Activated CD8-positive, alpha-beta memory T cell treated with anti-CD3 and anti-CD28 coated beads for 1 hour (primary cell): ENCODE measurements around the gene BIK.
A peak's percentile ranks its signal among the peaks of the same experiment; 100 is the strongest.
"Not testable (repeated sequence)": the region's sequence is repeated elsewhere in the genome, so short reads cannot be mapped to it uniquely, and the experiment has no call there.

ENCODE experiments used
- DNase-seq, 2 donors: peaks; one replicate each; pipeline ENCODE4 v3.0.0-alpha.2; 2020; ENCODE audit warnings: low read depth in 1 of 2; ENCODE audit errors: extremely low read depth in 1 of 2

The BIK gene

DNA sequence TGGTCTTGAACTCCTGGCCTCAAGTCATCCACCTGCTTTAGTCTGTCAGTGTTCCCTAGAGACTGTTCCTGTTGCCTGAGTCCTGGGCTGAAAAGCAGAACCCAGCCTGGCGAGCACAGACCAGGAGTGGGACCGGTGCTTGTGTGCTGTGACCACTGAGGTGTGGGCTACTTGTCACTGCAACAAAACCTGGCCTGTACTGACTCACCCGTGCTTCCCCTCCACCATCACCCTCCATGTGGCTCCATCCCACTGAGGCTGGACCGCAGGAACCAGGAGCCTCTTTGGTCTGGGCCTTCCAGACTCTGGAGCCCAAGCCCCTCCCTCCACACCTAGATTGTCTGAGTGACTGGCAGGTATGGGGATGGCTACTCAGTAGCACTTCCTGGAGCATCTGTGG, 24.0 kb downstream of the BIK start:
- DNase-seq = no peak

DNA sequence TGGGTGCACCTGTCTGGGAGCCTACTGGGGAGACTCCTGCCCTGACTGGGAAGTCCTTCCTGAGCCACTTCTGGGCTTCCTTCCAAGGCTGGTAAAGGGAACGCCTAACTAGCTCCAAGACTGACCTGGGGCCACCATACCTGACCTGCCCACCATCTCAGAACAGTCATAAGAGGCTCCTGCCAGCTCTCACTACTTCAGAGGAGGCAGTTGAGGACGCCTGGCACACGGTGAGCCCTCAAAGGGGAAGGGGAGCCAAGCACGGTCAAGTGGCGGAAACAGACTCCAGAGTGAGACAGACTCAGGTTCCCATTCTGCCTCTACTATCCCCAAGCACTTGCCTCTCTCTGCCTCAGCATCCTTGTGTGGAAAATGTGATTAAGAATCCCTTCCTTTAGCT, 25.0 kb downstream of the BIK start:
- no peak for DNase-seq

DNA sequence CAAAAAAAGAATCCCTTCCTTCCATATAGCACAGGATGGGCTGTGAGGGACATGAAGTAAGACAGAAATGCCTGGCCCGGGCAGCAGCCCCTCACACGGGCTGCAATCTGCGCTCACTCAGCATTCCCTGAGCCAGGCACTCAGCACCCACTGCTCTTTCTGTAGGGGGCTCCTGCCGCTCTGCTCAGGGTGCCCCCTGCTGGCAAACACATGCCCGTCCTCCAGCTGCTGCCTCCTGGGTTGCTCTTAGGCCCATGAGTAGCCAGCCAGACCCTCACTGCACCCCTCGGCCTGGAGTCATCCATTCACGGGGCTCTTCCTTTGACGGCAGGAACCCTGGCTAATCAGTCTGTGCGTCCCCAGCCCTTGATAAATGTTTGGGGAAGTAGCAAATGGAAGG, 25.7 kb downstream of the BIK start:
- DNase-seq = peak in 1 of 2 donors; percentile 27

DNA sequence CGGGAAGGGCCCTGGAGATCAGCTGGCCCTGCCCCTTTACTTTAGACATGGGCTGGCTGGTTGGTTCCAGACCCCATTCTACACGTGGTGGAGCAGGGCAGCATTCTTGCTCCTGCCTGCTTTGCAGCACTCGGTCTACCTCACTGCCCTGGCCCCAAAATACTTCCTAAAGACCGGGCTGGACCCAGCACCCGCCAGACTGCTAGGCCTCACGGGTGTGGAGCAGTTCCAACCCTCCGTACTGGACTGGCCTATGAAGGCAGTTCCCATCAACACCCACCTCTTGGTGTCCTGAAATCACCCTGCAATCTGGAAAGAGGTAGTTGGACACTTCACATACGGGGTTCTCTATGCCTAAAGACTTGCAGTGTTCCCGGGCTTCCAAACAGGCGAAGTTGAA, 26.3 kb downstream of the BIK start:
- DNase-seq = no peak

DNA sequence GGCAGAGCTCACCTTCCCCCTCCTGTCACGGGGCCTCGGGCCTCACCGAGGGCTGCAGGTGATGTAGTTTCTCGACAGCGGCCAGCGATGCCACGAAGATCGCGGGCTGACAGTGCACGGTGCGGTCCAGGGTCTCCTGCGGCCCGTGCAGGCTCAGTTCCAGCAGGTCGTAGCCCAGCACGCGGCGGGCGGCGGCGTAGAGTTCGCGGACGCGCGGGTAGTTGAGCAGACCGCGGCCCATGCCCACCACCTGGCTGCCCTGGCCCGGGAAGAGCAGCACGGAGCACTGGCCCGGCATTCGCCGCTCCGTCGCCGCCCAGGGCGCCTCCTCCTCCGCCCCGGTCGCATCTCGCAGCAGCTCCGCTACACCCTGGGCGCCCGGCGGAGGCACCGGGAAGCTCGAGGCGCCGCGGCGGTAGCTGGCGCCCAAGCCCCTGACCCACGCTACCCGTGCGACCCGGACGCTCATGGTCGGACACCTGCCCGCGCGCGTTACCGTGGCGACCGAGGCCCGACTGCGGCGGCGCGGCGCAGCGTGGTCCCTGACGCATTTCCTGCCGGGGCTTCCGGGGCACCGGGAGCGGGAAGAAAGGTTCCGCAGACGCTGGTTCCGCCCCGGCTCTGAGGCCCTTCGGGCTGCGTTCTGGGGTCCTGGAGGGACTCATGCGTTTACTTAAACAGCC, 32.5 kb downstream of the BIK start, which contains the start of gene MCAT:
MCAT (minus strand) TSS at position 519 of the 683 bp plus-strand sequence; CDS start at position 469, 50 bp downstream.
- peak in 1 of 2 donors; percentile 67 for DNase-seq

DNA sequence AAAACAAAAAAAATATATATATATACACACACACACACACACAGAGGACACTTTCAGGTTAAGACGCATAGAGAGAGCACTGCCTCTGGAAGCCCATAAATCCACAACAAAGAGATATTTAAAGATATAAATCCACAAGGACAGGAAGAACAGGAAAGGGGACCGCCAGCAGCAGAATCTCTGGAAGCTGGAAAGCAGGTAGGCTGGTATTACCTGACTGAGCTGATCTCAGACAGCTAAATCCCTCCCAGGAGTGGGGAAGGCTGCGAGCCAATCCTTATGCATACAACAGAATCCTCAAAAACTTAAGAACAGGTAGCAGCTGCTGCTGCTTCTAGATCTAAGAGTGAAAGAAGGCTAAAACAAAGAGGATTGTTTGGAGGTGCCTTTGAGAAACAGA, 34.4 kb downstream of the BIK start:
- DNase-seq = no peak

DNA sequence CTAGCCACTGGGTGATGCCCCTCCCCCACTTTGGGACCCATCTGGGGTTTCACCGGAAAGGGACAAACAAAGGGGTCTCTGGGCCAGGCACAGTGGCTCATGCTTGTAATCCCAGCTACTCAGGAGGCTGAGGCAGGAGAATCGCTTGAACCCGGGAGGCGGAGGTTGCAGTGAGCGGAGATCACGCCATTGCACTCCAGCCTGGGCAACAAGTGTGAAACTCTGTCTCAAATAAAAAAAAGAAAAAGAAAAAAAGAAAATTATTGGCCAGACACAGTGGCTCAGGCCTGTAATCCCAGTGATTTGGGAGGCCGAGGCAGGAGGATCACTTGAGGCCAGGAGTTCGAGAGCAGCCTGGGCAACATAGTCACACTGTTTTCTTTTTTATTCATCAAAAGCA, 34.8 kb downstream of the BIK start:
- not testable (repeated sequence) for DNase-seq

DNA sequence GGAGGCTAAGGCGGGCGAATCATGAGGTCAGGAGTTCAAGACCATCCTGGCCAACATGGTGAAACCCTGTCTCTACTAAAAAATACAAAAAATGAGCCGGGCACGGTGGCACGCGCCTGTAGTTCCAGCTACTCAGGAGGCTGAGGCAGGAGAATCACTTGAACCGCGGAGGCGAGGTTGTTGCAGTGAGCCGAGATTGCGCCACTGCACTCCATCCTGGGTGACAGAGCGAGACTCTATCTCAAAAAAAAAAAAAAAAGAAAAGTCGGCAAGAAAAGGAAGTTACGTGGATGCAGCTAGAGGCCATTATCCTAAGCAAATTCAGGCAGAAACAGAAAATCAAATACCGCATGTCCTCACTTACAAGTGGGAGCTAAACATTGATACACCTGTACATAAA, 35.8 kb downstream of the BIK start:
- not testable (repeated sequence) for DNase-seq

DNA sequence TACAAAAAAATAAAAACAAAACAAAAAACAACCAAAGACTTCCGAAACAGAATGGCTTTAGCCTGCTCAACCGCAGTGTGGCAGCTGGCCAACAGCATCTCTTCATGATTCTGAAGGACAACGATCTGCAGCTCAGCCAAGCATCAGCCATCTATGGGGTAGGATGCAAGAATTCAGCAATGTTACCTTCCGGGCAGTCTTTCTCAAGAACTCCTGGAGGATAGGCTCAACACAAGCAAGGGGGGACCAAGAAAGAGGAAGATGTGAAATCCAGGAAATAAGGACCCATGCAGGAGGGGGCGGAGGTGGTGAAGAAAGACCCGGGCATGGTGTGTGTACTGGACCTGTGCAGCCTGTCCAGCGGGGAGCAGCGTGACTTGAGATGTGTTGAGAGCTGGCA, 37.3 kb downstream of the BIK start:
- no peak for DNase-seq

DNA sequence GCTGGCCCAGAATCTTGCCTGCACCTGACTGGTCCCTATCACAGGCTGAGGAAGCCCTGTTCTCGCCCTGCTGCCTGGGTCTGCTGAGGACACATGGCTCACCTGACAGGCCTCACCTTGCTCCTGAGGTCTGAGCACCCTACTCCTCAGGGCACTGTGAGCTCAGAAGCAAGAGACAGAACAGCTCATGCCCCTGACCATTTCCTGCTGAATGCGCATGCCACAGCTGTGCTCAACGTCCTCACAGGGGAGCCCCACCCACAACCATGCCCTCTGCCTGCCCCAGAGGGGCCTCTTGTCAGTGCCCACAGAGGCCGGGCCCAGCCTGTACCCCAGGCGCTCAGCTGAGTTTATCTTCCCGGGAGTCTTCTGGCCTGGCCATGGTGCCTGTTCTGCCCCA, 38.0 kb downstream of the BIK start:
- DNase-seq = no peak

DNA sequence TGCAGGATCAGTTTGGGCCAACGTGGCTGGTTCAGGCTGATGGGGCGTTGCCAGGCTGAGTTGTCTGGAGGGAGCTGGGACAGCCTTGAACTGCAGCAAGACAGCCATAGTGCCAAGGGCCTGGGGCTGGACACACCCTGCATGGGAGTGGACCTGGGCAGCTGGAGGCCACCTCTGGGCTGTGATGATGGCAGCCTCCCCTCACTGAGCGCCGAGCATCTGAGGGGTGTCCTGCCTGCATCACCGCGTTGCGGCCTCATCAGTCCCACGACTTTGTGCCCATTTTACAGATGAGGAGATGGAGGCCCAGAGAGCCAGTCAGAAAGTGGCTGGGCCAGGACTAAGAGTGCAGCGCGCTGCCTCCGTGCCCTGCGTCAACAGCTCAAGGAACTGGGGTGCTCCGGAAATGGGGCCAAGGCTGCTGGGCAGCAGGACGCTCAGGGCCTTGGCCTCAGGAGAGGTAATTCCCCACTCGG, 40.2 kb downstream of the BIK start:
- DNase-seq = no peak

DNA sequence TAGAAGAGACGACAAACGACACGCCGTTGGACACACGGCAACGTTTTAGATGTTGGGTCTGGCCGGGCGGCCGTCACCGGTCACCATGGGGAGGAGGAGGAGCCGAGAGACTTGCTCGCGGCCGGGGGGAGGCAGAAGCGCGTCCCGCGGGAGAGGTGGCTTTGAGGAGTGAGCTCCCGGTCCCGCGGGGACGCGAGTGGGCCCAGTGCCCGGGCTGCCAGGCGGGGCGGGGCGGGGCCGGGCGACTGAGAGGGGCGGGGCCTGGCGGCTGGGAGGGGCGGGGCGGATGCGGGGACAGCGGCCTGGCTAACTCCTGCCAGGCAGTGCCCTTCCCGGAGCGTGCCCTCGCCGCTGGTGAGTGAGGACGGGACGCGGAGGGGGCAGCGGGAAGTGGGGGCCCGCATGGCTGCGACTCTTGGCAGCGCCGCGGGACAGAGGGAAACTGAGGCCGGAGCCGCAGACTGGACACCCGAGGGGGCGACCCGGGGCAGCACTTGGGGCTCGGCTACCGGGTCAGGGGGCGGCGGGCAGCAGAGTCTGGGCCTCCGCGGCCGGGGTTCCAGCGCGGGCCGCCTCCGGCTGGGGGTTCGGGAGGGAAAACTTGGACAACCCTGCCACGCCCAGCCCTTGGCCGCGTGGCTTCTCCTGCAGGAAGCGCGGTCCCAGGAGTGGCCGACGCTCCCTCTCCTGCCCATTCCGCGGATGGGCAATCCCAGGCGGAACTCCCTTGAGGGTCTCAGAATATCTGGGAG, 40.9 kb downstream of the BIK start, which contains the start of gene TSPO:
TSPO (plus strand) TSS at position 309 of the 752 bp plus-strand sequence. CDS start 7,680 bp downstream, outside the sequence.
- DNase-seq = peak in 1 of 2 donors; percentile 53

DNA sequence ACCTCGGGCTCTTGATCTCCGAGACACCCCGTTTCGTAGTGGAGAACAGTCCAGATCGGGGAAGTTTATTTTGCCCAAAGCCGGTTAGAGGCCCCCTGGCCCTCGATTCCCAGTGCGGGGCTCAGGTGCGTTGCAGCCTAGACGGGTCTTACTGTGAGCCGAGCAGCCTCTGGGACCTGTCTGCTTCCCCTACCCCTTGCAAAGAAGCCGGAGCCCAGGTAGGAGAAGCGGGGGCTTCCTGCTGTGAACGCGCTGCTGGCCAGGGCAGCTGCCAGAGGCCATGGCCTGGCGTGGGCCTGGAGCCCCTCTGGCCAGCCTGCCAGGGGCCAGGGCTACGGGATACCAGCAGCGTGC, 41.4 kb downstream of the BIK start:
- DNase-seq = no peak

DNA sequence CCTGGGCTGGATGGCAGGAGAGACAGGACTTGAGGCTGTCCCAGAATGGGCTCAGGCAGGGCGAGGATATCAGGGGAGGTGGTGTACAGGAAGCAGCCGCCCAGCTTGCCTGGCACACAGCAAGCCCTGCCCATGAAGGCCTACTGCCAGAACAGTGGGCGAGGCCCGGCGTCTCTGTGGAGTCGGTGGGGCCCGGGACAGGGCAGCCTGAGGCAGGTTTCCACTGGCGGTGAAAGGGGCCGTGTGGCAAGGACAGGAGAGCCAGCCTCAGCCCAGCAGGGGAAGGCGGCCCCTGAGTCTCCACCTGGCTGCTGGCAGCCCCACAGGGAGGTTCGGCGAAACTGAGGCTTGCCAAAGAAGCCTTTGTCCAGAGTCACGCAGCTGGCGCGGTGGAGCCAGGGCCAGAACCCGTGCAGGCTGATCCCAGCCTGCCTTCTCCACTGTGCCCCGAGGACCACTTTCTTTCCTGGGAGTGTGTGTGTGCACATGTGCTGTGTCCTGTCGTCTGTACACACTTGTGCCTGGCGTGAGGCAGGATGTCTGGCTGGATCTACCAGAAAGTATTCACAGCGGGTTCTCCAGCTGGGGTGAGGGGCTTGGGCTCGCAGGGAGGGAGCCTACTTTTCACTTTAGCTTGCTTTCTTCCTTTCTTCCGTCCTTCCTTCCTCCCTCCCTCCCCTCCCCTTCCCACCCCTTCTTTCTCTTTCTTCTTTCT, 42.0 kb downstream of the BIK start:
- peak in 1 of 2 donors; percentile 42 for DNase-seq

DNA sequence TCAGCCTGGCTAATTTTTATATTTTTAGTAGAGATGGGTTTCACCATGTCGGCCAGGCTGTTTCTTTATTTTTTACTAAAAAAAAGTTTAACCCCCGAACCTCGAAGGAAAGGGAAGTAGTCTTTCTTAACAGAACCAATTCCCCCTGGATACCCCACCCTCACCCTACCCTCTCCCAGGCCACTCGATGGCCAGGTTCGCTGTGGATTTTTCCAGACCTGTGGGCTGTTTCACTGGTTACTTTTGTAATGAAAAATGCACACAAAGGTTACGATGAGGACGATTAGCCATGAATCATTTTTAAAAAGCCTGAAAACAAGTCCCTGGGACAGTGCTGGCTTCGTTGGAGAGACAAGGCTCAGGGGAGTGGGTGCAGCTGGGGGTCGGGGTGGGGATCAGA, 43.3 kb downstream of the BIK start:
- DNase-seq = no peak

DNA sequence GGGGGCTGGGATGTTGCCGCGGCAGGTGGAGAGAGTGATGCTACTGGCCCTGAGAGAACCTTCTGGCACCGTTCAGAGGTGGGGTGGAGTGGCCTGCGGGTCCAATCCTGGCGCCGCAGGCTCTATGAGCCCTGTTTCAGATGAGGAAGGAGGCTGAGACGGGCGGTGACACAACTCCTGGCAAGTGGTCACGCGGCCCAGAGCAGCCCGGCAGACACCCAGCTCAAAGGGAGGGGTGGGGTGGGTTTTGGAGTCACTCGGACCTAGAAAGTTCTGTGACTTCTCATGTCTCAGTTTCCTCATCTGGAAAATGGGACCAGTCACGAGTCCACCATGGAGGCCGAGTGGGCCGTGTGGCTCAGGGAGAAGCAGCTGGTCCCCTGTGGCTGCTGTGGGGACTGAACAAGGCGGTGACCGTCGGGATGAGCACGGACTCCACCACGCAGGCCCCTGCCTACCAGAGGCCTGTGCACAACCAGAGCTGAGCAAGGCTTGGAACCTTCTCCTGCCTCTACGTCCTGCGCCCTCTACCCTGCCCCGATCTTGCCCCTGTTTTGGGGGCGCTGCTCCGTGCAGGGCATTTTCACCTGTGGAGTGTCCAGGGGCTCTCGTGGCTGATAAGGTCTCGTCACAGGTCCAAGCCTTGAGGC, 44.5 kb downstream of the BIK start:
- no peak for DNase-seq

DNA sequence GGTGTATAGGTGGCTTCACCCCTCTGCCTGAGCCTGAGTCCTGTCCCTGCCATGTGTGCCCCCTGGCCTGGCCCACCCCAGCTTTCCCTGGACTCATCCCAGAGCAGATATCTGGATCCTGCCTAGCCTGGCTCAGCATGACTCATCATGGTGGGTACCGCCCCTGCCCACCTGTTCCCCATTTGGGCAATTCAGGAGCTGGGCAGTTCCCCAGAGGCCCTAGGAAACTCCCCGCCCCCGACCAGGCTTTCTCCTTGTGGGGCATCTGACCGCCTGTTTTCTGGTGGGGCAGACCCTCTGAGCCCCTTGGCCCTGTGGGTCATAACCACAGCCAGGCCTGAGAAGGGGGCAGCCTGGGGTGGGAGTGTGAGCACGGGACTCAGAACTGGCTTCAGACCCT, 45.2 kb downstream of the BIK start:
- DNase-seq = no peak

DNA sequence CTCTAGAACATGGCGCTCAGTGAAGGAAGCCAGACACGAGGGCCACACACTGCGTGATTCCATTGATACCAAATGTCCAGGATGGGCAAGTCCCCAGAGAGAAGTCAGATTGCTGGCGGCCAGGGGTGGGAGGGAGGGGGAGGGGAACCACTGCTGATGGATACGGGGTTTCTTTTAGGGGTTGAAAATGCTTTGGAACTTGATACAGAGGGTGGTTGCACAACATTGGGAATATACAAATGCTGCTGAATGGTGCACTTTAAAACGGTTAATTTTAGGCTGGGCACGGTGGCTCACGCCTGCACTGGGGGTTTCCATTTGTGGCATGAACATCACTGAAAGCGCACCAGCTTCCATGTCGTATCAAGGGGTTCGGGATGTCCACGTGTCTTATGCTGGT, 45.9 kb downstream of the BIK start:
- DNase-seq = no peak

DNA sequence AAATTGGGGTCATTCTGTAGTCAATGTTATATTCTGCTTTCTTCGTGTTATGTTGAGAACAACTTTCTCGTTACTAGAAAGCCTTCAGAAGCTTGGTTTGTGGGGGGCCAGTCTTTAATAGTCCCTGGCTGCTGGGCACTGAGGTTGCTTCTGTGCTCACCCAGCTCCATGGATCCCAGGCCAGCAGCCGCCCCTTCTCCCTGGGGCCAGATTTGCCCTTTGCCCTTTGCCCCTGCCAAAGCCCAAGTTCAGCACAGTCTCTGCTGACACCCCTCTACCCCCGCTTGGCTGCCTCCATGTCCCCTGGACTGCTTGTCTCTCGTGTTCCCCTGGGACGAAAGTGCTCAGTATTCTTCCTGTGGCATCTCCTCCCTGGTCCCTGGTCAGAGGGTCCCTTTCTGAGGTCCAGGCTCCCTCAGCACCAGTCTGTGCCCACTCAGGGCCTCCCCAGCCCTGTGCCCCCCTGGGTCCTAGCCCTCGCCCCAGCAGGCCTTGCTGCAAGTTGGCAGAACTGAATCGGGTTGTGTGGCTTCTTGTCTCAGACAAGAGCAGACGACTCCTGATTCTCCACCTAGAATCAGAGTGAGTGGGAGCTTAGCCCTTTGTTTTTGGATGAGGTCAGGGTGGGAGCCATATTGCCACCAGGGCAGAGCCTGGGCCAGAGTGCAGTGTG, 47.5 kb downstream of the BIK start:
- no peak for DNase-seq

DNA sequence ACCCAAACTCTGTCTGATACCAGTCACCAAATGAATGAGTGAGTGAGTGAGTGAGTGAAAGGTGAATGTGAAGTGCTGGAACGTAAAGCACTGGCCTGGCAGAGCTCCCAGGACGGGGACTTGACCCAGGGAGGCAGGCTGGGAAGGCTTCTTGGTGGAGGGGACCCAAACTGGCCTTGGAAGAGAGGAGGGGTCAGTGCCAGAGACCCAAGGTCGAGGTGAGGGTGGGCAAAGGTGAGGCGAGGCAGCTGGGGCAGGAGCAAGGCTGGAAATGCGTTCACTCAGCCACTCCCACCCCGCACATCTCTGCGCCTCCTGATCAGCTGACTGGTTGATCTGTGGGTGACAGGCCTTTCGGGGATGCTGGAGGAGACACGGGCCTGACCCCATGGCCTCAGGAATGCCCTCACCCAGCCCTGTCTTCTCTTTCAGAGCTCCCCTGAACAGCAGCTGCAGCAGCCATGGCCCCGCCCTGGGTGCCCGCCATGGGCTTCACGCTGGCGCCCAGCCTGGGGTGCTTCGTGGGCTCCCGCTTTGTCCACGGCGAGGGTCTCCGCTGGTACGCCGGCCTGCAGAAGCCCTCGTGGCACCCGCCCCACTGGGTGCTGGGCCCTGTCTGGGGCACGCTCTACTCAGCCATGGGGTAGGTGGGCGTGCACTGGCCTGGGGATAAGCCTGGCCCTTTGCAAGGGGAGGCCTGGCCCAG, 48.4 kb downstream of the BIK start:
- DNase-seq = no peak
